ENCODE data around the gene CD2AP. TPM values are rescaled to one million over a fixed set of nuclear protein-coding genes. Genes with fewer than 3 reads are reported as not detected.

Gene CD2AP
- total and polyA plus RNA-seq, 4 donors: 5.7 to 22.4 (median 11.5) TPM

DNA sequence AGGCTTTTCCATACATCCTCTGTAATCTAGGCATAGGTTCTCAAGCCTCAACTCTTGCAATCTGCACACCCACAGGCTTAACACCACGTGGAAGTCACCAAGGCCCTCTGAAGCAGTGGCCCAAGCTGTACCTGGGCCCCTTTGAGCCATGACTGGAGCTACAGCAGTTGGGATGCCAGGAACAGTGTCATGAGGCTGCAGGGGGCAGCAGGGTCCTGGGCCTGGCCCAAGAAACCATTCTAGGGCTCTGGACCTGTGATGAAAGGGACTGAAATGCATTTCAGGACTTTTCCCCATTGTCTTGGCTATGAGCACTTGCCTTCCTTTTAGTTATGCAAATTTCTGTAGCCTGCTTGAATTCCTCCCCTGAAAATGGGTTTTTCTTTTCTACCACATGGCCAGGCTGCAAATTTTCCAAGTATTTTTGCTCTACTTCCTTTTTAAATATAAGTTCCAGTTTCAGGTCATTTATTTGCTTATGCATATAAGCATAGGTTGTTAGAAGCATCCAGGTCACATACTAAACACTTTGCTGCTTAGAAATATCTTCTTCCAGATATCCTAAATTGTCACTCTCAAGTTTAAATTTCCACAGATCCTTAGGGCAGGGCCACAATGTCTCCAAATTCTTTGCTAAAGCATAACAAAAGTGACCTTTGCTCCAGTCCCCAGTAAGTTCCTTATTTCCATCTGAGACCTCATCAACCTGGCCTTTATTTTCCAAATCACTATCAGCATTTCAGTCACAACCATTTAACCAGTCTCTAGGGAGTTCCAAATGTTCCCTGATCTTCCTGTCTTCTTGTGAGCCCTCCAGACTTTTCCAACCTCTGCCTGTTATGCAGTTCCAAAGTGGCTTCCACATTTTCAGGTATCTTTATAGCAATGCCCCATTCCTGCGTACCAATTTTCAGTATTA is 48.6 kb upstream of the CD2AP start (continued):
- no peak for TF ChIP-seq HNF4A (conservative IDR thresholded peaks at IDR 0.05)

DNA sequence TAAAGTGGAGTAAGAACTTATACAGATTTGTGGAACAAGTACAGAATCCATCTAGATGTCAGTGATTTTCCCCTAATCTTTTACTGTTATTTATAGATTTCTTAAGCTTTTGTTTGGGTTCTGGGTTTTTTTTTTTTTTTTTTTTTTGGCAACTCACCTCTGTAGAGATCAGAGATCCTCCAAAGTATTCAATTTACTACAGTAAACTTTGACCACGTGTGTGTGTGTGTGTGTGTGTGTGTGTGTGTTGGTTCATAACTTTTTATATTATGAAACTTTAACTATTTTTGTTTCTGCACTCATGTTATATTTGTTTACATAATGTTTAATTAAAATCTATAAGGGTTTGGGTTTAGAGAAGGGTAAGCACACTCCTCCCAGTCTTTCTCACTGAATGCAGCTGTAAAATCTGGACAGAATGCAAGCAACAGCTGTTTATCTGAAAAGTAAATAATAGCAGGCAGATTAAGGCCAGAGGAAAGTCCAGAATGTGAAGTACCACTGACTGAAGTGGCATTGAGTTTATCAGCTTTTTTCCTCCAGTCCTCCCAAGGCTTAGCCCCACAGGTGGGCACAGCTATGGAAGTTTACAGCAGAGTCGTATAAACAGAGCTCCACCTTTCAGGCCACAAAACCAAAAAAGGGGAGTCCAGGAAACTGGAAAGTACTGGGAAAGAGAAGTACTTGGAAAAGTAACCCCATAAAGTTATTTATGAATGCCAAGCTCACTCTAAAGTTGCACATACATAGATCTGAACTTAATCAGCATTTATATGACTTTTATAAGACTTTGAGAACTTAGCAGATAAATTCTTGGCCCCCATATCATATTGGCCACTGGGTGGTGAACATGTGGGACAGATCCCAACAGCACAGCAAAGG is 43.0 kb upstream of the CD2AP start:
- no peak overlapping the region for H3K9ac ChIP-seq (ENCODE audit: low read depth in 1 of 2, low read length in 2 of 2)
- H3K27me3 ChIP-seq (ENCODE audit: control insufficient read depth in 4 of 4, insufficient read depth in 4 of 4, low read length in 3 of 4): no peaks in the 10 kb centered on the region
- no peak for DNase-seq (ENCODE audit: low spot score)

More for the DNA sequence above, 43.0 kb upstream of the CD2AP start:
- Histone ChIP-seq H3K4me1 (ENCODE audit: control insufficient read depth in 4 of 4, insufficient read depth in 4 of 4, low read length in 3 of 4) (peaks cover 0 to 7% (median 3%) of the 10 kb centered on the region in 4 donors), H3K27ac (ENCODE audit: low read depth in 1 of 2, low read length in 2 of 2) (no peak overlapping the region), H3K9me3 (ENCODE audit: control insufficient read depth in 4 of 4, low read length in 3 of 4) (no peaks in the 10 kb centered on the region), H3K36me3 (ENCODE audit: control insufficient read depth in 4 of 4, insufficient read depth in 3 of 4, low read depth in 1 of 4, low read length in 3 of 4) (no peaks in the 10 kb centered on the region), H3K4me3 (ENCODE audit: low read depth in 1 of 3, low read length in 3 of 3) (no peak overlapping the region)
- WGBS: 47% methylated on average over 2 of the region's 2 CpGs
- peak; percentile 42 to 57 for TF ChIP-seq HNF4A (conservative IDR thresholded peaks at IDR 0.05)
- TF ChIP-seq HNF4G (IDR thresholded peaks at IDR 0.05): peak; percentile 27
- TF ChIP-seq, protein P1, sequence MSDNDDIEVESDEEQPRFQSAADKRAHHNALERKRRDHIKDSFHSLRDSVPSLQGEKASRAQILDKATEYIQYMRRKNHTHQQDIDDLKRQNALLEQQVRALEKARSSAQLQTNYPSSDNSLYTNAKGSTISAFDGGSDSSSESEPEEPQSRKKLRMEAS (IDR thresholded peaks at IDR 0.05): no peak
- no peak for TF ChIP-seq EGR1 (IDR thresholded peaks at IDR 0.05; ENCODE audit: low read depth in 2 of 2)
- TF ChIP-seq, protein P2, sequence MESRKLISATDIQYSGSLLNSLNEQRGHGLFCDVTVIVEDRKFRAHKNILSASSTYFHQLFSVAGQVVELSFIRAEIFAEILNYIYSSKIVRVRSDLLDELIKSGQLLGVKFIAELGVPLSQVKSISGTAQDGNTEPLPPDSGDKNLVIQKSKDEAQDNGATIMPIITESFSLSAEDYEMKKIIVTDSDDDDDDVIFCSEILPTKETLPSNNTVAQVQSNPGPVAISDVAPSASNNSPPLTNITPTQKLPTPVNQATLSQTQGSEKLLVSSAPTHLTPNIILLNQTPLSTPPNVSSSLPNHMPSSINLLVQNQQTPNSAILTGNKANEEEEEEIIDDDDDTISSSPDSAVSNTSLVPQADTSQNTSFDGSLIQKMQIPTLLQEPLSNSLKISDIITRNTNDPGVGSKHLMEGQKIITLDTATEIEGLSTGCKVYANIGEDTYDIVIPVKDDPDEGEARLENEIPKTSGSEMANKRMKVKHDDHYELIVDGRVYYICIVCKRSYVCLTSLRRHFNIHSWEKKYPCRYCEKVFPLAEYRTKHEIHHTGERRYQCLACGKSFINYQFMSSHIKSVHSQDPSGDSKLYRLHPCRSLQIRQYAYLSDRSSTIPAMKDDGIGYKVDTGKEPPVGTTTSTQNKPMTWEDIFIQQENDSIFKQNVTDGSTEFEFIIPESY (IDR thresholded peaks at IDR 0.05): no peak
- no peak for TF ChIP-seq FOXA1 (IDR thresholded peaks at IDR 0.05)
- peak in 1 of 2 donors; percentile 12 for TF ChIP-seq RAD21 (IDR thresholded peaks at IDR 0.05)
- no peak for TF ChIP-seq JUND (IDR thresholded peaks at IDR 0.05)
- TF ChIP-seq SP1 (IDR thresholded peaks at IDR 0.05): peak; percentile 20
- TF ChIP-seq, protein P3, sequence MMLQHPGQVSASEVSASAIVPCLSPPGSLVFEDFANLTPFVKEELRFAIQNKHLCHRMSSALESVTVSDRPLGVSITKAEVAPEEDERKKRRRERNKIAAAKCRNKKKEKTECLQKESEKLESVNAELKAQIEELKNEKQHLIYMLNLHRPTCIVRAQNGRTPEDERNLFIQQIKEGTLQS (IDR thresholded peaks at IDR 0.05): no peak
- TF ChIP-seq, protein P4, sequence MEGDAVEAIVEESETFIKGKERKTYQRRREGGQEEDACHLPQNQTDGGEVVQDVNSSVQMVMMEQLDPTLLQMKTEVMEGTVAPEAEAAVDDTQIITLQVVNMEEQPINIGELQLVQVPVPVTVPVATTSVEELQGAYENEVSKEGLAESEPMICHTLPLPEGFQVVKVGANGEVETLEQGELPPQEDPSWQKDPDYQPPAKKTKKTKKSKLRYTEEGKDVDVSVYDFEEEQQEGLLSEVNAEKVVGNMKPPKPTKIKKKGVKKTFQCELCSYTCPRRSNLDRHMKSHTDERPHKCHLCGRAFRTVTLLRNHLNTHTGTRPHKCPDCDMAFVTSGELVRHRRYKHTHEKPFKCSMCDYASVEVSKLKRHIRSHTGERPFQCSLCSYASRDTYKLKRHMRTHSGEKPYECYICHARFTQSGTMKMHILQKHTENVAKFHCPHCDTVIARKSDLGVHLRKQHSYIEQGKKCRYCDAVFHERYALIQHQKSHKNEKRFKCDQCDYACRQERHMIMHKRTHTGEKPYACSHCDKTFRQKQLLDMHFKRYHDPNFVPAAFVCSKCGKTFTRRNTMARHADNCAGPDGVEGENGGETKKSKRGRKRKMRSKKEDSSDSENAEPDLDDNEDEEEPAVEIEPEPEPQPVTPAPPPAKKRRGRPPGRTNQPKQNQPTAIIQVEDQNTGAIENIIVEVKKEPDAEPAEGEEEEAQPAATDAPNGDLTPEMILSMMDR (IDR thresholded peaks at IDR 0.05; ENCODE audit: low read depth, low read length, missing input control): no peak
- no peak for TF ChIP-seq RXRA (IDR thresholded peaks at IDR 0.05)
- TF ChIP-seq YY1 (IDR thresholded peaks at IDR 0.05): no peak
- TF ChIP-seq NR2F2 (IDR thresholded peaks at IDR 0.05): no peak
- TF ChIP-seq TAF1 (conservative IDR thresholded peaks at IDR 0.05): no peak
- no peak for TF ChIP-seq GABPA (IDR thresholded peaks at IDR 0.05 in 1 of 2, conservative IDR thresholded peaks at IDR 0.05 in 1 of 2)
- TF ChIP-seq, protein P5, sequence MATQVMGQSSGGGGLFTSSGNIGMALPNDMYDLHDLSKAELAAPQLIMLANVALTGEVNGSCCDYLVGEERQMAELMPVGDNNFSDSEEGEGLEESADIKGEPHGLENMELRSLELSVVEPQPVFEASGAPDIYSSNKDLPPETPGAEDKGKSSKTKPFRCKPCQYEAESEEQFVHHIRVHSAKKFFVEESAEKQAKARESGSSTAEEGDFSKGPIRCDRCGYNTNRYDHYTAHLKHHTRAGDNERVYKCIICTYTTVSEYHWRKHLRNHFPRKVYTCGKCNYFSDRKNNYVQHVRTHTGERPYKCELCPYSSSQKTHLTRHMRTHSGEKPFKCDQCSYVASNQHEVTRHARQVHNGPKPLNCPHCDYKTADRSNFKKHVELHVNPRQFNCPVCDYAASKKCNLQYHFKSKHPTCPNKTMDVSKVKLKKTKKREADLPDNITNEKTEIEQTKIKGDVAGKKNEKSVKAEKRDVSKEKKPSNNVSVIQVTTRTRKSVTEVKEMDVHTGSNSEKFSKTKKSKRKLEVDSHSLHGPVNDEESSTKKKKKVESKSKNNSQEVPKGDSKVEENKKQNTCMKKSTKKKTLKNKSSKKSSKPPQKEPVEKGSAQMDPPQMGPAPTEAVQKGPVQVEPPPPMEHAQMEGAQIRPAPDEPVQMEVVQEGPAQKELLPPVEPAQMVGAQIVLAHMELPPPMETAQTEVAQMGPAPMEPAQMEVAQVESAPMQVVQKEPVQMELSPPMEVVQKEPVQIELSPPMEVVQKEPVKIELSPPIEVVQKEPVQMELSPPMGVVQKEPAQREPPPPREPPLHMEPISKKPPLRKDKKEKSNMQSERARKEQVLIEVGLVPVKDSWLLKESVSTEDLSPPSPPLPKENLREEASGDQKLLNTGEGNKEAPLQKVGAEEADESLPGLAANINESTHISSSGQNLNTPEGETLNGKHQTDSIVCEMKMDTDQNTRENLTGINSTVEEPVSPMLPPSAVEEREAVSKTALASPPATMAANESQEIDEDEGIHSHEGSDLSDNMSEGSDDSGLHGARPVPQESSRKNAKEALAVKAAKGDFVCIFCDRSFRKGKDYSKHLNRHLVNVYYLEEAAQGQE (IDR thresholded peaks at IDR 0.05): no peak
- no peak for TF ChIP-seq FOXA2 (IDR thresholded peaks at IDR 0.05)

All from liver (tissue), 9 donors.